CD4-positive, alpha-beta T cell treated with Interleukin-15 for 4 hours (primary cell): ENCODE results near the gene KCNAB2.

Source experiments
- DNase-seq: peaks from one replicate; pipeline ENCODE4 v3.0.0-alpha.2; 2020; ENCODE audit warnings: low spot score

KCNAB2 gene

DNA sequence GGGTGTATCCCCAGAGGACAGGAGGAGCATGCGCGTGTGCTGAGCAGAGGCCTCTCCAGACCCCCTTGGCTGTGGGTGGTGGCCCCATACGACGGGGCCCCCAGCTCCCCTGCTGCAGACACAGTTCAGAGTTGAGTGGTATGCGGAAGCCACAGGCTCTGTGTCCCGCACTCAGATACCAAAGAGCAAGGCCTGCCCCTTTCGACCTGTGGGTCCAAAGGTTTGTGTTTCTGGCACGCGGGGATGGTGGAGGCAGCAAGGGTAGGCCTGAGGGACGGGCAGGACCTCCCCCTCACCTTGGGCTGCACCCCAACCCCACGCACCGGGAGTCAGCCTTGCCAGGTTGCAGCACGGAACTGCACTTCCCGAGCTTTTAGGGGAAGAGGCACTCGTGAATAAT is at the start of gene KCNAB2:
KCNAB2 (plus strand) TSS at position 328 of the 400 bp plus-strand sequence. CDS start 5,649 bp downstream, outside the sequence.
- DNase-seq = no peak

DNA sequence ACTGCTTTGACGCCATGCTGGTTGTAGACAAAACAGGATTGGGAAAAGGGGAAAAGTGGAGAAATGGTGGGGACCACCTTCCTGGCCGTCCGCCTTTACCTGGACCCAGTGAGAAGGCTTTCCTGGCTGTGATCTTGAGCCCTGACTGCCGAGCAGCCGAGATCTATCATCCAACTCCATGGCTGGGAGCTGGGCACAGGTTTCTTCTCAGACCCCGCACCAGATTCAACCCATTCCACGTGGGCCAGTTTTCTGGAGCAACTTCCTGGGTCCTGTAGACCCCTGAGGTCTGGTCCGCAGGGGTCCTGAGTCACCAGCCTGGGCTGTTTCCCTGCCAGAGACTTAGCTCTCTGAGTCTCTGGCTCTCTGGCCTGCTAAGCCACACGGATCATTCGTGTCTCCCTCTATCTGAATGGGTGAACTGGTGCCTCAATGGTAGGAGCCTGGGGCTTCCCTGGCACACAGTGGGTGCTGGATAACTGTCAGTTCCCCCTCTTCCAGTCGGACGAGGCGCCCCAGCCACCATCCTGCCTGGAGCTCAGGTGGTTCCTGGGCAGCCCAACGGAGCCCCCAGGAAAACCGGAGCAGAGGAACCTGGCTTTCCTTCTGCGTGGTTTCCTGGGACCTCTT is 48.9 kb upstream of the KCNAB2 start:
- DNase-seq = no peak

DNA sequence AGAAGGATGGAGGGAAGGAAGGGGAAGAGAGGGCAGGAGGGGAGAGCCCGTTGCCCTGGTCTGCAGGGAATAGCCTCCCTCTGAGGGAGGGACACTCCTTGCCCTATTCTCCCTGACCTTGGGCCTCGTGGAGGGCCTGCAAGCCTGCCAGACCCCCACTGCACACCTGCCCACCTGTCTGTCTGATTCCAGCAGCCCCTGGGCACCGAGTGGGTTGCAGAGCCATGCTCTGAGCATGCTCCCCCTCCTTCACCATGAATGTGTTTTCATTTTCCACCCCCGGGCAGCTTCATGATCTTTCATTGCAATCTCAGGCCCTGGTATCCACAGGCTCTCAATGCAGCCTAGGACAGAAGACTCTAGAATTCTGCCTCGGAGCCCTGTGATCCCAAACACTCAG is 48.4 kb upstream of the KCNAB2 start:
- DNase-seq = no peak

DNA sequence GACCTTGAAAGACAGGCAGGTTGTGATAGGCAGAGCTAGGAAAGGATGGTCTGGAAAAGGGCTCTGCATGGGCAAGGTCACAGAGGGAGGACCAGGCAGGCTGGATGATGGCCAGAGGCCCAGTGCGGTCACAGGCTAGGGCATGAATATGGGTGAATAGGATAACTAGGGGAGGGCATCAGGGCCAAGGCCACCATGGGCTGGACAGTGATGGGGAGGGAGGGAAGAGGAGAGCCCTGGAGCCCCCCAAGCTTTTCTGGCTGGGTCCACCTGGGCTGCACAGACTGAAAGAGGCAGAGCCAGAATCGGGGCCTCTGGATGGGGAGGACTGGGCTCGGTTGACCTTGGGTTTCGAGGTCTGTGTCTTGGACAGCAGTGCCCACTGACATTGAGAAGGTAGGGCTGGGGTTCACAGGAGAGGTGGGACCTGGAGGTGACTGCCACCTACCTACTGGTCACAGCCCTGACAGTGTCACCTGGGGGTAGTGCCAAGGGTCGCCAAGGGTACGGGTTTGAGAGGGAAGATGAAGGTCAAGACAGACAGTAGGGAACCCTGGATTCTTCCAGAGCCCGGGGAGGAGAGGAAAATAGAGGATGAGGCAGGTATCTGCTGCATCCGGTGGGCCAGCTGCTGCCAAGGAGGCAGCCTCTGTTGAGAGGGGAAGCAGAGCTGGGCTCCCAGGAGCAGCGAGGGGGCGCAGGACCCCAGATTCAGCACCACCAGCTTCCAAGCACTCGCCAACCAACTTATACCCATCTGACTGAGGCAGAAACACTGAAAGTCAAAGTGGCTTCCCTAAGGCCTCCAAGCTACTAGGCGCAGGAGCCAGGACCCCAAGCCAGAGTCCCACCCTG is 47.4 kb upstream of the KCNAB2 start:
- DNase-seq = no peak

DNA sequence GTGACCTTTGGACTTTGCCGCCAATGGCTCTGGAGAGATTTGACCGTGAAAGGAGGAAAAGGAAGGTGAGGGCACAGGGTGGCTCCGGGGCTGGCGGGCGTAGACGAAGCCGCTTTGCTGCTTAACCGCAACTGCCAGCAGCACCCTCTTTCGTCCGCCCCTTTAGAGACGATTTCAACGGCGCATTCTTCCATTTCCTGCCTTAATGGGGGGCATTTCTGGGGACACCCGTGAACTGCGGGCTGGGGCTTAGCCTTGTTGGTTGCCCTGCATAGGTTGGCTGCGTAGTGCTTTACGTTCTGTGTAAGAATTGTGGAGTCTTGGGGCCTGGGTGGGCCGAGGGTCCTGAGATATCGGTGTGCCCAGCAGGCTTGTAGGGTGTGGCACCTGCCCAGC is 46.8 kb upstream of the KCNAB2 start:
- DNase-seq = no peak

DNA sequence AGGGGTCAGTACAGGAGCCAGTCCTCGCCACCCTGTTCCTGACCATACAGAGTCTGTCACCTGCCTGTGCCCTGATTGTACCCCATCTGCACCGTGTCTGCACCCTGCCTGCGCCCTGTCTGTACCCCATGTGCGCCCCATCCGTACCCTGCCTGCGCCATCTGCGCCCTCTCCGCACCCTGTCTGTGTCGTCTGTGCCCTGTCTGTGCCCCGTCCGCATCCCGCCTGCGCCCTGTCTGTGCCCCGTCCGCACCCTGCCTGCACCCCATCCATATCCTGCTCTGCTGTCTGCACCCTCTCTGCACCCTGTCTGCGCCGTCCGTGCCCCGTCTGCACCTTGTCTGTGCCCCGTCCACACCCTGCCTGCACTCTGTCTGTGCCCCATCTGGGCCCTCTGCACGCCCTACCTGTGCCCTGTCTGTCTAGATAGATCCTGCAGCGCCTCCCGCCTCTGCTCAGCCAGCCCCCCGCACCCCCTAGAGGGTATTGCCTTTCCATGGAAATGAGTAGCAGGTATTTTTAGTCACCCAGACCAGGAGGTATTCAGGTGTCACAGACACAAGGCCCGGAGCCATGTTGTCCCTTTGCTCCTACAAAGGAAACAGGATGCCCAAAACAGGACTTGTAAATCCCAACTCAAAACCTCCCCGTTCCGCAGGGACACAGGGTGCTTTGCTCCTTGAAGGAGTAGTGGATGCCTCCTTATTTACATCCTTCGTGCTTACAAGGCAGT is 45.8 kb upstream of the KCNAB2 start:
- no peak for DNase-seq

DNA sequence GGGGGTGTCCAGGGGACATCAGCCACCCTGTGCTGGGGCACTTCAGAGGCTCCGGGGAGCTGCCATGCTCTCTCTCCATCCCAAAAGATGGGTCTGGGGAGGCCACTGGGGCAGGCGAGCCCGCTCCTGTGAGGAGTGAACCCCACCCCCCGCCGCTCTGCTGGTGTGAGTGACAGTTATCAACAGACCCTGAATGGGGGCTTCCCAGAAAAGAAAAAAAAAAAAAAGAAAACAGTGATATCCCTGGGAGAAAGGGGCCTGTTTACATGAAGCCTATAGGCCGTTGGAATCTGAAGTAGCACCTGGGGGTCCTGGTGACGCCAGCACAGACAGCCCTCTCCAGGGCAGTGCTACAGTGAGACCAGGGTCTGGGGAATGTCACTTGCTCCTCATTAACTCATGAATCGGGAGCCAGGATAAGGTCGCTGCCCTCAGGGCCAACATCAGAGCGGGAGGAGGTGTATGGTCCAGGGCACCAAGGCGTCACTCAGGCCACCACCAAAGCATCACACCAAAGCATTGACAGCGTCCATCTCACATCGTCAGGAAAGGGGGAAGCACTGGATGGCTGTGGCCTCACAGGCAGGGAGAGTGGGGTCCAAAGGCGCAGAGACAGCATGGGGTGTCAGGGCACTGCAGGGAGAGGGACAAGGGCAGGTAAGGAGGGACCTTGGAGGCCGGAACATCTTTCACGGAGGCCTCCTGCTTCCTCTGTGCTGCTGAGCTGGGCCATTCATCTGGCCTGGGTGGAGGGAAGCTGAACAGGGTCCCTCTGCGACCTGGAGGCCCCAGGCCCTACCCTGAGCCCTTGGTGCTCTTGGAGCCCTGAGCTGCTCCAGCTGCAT is 45.0 kb upstream of the KCNAB2 start:
- DNase-seq = no peak

DNA sequence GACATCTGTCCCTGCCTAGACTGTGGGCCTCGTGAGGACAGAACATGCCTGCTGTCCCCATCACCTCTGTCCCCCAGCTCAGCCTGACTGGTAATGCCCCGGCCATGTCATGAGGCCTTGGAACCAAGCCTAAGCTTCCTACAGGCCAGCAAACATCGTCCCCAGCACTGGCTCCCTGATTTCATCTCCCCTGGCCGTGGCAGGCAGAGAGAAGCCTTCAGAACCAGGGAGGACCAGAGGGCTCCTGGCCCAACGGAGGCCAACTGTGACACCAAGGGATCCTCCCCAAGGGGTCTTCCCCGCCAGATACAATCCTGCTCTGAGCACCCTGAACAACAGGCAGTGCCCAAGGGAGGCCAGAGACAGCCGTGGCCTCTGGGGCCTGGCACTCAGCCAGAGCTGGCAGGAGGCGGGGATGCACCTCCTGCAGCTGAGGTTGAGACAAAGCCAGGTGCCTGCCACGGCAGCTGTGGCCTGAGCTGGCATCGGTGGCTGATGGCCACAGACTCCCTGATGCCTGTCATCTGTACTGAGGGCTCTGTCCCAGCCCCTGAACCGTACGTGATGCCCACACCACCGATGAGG is 43.6 kb upstream of the KCNAB2 start:
- no peak for DNase-seq

DNA sequence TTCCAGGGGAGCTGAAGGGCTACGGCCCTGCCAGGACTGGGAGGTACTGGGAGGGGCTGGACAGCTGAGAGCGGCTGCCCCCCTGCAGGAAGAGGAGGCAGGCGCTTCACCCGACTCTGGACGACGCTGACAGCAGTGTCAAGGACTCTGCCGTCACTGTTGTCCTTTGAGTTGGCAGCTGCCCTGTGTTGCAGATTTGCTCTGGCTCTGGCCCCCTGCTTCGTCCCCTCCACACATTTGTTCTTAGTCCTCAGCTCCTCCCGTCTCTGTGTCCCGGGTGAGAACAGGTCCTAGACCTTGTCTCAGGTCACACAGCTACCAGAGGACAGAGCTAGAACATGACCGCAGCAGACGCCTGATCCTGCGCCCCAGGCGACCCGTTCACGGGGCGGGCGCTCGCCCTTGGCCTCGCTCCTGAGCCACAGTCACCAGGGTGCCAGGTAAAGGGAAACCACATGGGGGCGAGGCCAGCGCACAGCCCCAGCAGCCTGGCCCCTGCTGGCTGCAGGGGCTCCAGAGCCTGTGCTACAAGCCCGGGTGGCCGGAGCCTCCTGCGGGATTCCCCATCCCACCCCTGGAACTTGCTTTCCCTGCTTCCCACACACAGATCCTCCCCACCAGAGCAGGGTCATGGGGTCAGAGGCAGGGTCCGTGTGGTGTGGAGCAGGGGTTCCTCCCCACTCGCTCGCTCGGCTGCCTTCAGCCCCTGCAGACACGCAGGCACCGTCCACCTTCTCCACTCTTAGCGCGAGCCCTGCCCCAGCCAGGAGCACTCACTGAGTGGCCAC is 42.8 kb upstream of the KCNAB2 start:
- no peak for DNase-seq

DNA sequence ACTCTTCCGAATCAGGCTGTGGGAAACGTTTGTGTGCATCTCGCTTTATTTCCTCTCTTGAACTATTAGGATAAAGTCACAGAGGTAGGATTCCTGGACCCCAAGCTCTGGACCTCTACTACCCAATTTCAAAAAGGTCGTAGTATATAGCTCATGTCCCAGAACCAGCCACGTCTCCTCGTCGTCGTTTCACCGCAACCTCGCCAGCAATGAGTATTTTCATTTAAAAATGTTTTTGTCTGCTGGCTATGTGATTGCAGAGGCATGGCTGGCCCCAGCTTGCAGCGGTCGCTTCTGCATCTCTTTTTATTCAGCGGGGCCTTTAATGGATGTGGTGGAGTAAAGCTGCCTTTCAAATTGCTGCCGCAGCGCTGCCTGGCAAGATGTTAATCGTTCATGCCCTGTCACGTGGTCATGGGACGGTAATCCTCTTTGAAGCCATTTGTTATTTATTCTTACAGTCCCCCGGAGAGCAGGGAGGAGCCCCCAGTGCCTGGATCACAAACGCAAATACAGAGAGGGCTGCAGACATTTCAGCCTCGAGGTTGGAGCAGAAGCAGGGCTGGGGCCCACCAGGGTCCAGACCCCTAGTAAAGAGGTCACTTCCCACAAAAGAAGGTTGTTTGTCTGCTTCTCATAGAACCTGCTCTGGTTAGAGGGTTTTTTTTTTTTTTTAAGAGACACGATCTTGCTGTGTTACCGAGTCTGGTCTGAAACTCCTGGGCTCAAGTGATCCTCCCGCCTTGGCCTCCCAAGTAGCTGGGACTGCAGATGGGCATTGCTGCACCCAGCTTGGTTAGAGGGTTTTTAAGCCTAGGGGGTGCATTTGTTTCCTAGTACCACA is 41.9 kb upstream of the KCNAB2 start:
- no peak for DNase-seq

DNA sequence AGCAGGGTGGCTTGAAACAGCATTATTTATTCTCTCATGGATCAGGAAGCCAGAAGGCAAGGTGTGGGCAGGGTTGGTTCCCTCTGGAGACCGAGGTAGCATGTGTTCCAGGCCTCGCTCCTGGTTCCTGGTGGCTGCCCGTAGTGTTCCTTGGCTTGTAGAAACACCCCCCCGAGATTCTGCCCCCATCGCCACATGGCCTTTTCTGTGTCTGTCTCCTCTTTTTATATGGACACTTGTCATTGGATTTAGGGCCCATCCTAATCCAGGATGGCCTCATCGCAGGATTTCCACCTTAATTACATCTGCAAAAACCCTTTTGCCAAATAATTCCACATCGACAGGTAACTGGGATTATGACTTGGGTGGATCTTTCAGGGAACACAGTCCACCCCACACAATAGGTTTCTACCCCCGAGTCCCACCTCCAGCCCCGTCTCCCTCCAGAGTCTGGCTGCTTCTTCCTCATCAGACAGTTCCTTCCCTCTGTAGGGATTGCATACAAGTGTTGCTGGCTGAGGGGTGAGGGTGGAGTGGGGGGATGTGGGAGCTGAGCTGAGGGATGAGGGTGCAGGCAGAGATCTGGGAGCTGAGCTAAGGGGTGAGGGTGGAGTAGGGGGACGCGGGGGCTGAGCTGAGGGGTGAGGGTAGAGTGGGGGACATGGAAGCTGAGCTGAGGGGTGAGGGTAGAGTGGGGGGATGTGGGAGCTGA is 41.1 kb upstream of the KCNAB2 start:
- no peak for DNase-seq

DNA sequence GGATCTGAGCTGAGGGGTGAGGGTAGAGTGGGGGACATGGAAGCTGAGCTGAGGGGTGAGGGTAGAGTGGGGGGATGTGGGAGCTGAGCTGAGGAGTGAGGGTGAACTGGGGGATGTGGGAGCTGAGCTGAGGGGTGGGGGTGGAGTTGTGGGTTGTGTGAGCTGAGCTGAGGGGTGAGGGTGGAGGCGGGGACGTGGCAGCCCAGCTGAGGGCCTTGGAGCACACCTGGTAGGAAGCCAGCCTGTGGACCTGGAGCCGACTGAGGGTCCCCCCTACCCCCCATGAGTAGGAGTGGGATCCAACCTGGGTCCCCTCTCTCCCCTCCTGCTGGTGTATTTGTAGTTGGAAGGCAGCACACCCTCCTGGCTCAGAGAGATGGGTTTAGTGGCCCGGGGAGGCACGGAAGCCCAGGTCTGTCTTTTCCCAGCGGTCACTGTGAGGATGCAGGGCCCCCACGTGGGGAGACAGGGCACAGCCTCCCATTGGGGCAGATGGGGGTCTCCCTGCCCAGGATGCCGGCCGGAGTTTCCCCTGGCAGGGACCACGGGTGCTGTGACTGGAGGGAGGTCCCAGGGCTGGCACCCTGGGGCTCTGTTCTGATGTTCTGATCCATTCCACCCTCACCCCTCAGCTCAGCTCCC is 40.3 kb upstream of the KCNAB2 start:
- DNase-seq = no peak

DNA sequence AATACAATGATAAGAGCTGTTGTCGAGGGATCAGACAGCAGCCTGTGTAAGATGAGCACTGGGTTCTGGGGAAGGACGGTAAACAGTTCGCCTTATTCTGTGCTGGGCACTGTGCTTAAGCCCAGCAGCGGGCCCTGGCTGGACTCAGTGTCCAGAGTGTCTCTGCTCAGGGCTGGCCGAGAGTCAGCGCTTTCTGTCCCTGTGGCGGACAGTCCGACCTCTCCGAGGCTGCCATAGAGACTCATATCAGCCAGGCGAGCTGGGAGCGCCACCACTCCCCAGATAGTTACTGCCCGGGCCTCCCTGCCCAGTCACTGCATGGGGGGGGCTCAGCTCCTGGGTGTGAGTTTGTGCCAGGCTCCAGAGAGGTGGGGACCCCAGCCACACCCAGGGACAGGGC is 38.8 kb upstream of the KCNAB2 start:
- no peak for DNase-seq

DNA sequence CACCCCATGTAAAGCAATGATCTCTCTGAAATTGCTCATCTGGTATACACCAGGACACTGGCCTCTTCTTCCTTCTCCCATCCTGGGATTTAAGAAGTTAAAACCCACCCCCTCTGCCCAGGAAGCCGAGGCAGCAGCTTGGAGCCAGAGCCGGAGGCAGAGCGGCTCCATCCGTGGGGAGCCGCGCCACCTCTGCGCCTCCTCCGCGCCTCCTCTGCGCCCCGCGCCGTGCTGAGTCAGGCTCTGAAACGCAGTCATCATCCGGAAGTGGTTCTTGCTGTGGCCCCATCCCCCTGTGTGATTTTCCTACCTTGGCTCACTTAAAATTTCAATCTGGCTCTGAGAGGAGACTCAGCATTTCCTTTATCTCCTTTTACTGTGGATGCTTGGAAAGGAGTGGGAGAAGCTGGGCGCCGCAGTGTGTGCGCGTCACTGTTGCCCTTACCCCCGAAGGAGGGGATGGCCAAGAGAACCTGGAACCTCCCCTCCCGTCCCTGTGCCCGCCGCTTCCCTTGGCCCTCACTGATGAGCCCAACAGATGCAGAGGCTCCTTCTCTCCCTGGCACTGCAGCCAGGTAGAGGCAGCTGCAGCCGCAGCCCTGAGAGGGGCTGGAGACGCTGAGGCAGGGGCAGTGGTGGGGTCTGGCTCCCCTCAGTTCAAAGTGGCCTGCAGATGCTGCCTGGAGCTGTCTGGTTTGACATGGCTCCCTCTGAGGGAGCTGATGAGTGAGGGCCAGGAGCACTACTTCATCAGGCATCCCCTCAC is 38.2 kb upstream of the KCNAB2 start:
- no peak for DNase-seq

DNA sequence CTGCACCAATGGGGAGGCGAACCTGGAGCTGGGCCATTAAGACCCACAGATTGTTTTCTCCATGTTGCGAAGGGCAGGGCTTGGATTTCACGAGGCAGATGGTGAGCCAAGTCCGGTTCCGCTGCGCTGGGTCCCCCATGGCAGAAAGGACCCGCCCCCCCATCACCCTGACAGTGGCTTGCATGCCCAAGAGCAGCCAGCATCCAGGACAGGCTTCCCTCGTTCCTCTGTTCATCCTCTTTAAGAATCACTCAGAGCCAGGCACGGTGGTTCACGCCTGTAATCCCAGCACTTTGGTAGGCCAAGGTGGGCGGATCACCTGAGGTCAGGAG is 37.6 kb upstream of the KCNAB2 start:
- no peak for DNase-seq

DNA sequence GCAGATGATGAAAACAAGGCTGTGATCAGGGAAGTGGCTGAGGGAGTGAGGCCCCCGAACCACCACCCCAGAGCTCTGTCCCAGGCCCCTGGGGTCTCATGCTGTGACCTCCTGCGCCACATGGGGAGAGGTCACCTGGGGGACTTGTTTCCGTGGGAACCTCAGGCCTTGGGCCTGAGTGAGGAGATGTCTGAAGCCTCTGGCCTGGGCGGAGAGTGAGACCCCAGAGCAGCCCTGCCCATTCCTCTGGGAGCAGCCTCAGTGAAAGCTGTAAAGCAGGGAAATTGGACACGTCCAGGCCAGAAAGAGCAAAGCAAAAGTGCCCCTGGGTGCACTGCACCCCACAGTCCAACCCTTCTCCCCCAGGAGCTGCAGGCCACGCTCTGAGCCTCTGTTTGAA is 37.0 kb upstream of the KCNAB2 start:
- no peak for DNase-seq

DNA sequence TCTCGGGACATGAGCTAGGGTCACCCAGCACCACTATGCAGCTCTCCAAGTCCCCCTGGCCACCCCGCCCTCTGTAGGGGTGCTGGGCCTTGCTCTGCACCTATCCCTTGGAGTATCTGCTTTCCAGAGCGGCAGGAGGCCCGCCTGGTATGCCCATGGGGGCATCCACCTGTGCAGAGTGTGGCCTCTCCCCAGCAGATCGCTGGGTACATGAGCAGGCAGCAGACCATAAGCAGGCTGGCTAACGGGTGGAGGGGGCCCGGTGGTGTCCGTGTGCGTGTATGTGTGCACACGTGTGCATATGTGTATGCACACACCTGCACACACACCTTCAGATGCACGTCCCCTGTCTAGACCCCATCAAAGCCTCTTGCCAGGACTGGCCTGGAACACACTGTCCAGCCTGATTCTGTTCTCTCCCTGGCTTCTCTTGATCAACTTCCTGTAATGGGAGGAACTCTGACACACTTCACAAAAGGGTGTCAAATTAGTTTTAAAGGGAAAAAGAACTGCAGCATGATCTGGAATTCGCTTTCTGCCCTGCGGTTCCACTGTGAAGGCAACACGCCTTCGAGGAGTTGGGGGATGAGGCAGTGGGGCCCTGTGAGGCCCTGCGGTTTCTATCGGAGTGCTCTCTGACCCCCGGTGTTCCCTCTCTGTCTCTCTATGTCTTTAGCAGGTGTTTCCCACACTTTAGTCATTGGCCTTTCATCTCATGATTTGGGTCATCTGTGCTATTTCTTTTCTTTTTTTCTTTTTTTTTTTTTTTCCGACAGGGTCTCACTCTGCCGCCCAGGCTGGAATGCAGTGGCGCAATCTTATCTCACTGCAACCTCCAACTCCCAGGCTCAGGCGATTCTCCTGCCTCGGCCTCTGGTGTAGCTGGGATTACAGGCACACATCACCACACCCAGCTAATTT is 36.3 kb upstream of the KCNAB2 start:
- no peak for DNase-seq
